WTC11 (cell line): ENCODE measurements around the gene PCSK1N.

Experiments used
- CREM ChIP-seq: sonication (generic); formaldehyde crosslinking; IDR thresholded peaks from 2 replicates; pipeline ENCODE4 v1.8.1; 2022; ENCODE audit warnings: mild to moderate bottlenecking, missing genetic modification reagents, moderate library complexity
- IRF1 ChIP-seq: sonication (generic); formaldehyde crosslinking; IDR thresholded peaks from 2 replicates; pipeline ENCODE4 v1.8.0; 2023; ENCODE audit warnings: missing genetic modification reagents
- JUN ChIP-seq: sonication (generic); formaldehyde crosslinking; IDR thresholded peaks from 2 replicates; pipeline ENCODE4 v1.8.0; 2023; ENCODE audit warnings: mild to moderate bottlenecking, missing genetic modification reagents
- MAX ChIP-seq: sonication (generic); formaldehyde crosslinking; IDR thresholded peaks from 2 replicates; pipeline ENCODE4 v1.8.0; 2022; ENCODE audit warnings: mild to moderate bottlenecking, missing genetic modification reagents
- NR2C2 ChIP-seq: sonication (generic); formaldehyde crosslinking; IDR thresholded peaks from 2 replicates; pipeline ENCODE4 v1.8.0; 2022; ENCODE audit warnings: mild to moderate bottlenecking, missing genetic modification reagents
- USF2 ChIP-seq: sonication (generic); formaldehyde crosslinking; IDR thresholded peaks from 2 replicates; pipeline ENCODE4 v1.8.1; 2023; ENCODE audit warnings: mild to moderate bottlenecking, missing genetic modification reagents, moderate library complexity
- ZNF416 ChIP-seq: fragments of 250-450 bp; sonication (Bioruptor Pico); IDR thresholded peaks from 2 replicates; pipeline ENCODE4 v1.9.0; 2021; ENCODE audit warnings: mild to moderate bottlenecking, inconsistent platforms

GRCh38 chrX:48794911-48795515 is 40.4 kb downstream of the PCSK1N start:
- TF ChIP-seq IRF1 (CRISPR knock-in tag) (no peak), CREM (CRISPR knock-in tag) (no peak), JUN (CRISPR knock-in tag) (no peak), USF2 (no peak), ZNF416 (CRISPR knock-in tag) (no peak), NR2C2 (CRISPR knock-in tag) (no peak), MAX (no peak)
